ENCODE measurements around the gene WWC2.

- no peak for TF ChIP-seq CTCF (IDR thresholded peaks at IDR 0.05; ENCODE audit: low read depth, low read length)
- TF ChIP-seq EZH2phosphoT487 (IDR thresholded peaks at IDR 0.05; ENCODE audit: low read depth) = no peak
Measured at GRCh38 chr4:183343730-183344129, 244.7 kb downstream of the WWC2 start.
